H1 (cell line): ENCODE measurements around the gene UNK. TPM values are rescaled to one million over a fixed set of nuclear protein-coding genes. Genes with fewer than 3 reads are reported as not detected.

Source experiments
- CTCF ChIA-PET: fragments of 300-600 bp; sonication (Branson Sonifier 250); formaldehyde crosslinking; loops from one replicate; lab custom pipeline; 2021; ENCODE audit not compliant: partially characterized antibody; lab: Charles Lee
- POLR2A ChIA-PET: fragments of 300-600 bp; sonication (Branson Sonifier 250); formaldehyde crosslinking; loops from one replicate; lab custom pipeline; 2021; ENCODE audit warnings: inconsistent platforms; ENCODE audit not compliant: partially characterized antibody; lab: Charles Lee
- DNase-seq, 2 experiments: peaks; one replicate each; pipeline versions ENCODE4 v3.0.0 to v3.0.0-alpha.2; 2010 to 2022; ENCODE audit warnings: low spot score in 2 of 2, low read depth in 1 of 2, mixed read lengths in 1 of 2
- FAIRE-seq: peaks from 2 replicates; lab custom pipeline; 2011; peaks lifted over from hg19 to GRCh38; lab: Jason Lieb, UNC
- H2AFZ ChIP-seq: 2 replicates; pipeline ENCODE4 v1.8.1; 2012; ENCODE audit warnings: low read length, inconsistent platforms
- H2AK5ac ChIP-seq: 2 replicates; pipeline ENCODE4 v1.6.1; 2013; ENCODE audit warnings: low read depth, low read length
- H2BK120ac ChIP-seq: replicated peaks from 2 replicates; pipeline ENCODE3; 2013; ENCODE audit warnings: low read depth, low read length, inconsistent platforms
- H2BK12ac ChIP-seq: 2 replicates; pipeline ENCODE4 v1.6.1; 2013; ENCODE audit warnings: low read depth, low read length
- H2BK15ac ChIP-seq: 2 replicates; pipeline ENCODE4 v1.6.1; 2013; ENCODE audit warnings: low read length
- H2BK20ac ChIP-seq: 2 replicates; pipeline ENCODE4 v1.6.1; 2013; ENCODE audit warnings: low read length
- H2BK5ac ChIP-seq: 2 replicates; pipeline ENCODE4 v1.6.1; 2013; ENCODE audit warnings: low read depth, low read length
- H3K14ac ChIP-seq: 2 replicates; pipeline ENCODE4 v1.6.1; 2013; ENCODE audit warnings: inconsistent platforms; ENCODE audit not compliant: insufficient read length
- H3K18ac ChIP-seq: 2 replicates; pipeline ENCODE4 v1.6.1; 2013; ENCODE audit warnings: low read length; ENCODE audit errors: extremely low read depth
- H3K23ac ChIP-seq: 2 replicates; pipeline ENCODE4 v1.6.1; 2013; ENCODE audit warnings: inconsistent platforms; ENCODE audit not compliant: insufficient read length
- H3K23me2 ChIP-seq: 2 replicates; pipeline ENCODE4 v1.6.1; 2013; ENCODE audit warnings: low read depth, low read length
- H3K27ac ChIP-seq: 2 replicates; pipeline ENCODE4 v1.6.1; 2011; ENCODE audit warnings: low read depth, low read length, inconsistent platforms
- H3K27me3 ChIP-seq, 4 experiments: replicated peaks in 1 of 4; 1 replicate in 1 of 4; 2 replicates in 3 of 4; pipeline versions ENCODE4 v1.6.1 to v1.8.1; 2011 to 2013; ENCODE audit warnings: low read length in 3 of 4, mild to moderate bottlenecking in 3 of 4, inconsistent platforms in 2 of 4, mixed read lengths in 2 of 4, moderate library complexity in 1 of 4; ENCODE audit not compliant: control insufficient read depth in 3 of 4, insufficient read depth in 3 of 4; ENCODE audit errors: extremely low read depth in 1 of 4
- H3K36me3 ChIP-seq, 4 experiments: 2 replicates each; pipeline versions ENCODE4 v1.6.1 to v1.8.1; 2011 to 2013; ENCODE audit warnings: mild to moderate bottlenecking in 4 of 4, low read length in 3 of 4, moderate library complexity in 2 of 4, control low read depth in 1 of 4, inconsistent platforms in 1 of 4; ENCODE audit not compliant: insufficient read depth in 4 of 4, control insufficient read depth in 2 of 4
- H3K4ac ChIP-seq: replicated peaks from 2 replicates; pipeline ENCODE3; 2013; ENCODE audit warnings: low read length, low read depth, mixed read lengths, inconsistent platforms; ENCODE audit not compliant: insufficient read length
- H3K4me1 ChIP-seq, 4 experiments: replicated peaks in 1 of 4; 1 replicate in 1 of 4; 2 replicates in 3 of 4; pipeline versions ENCODE4 v1.6.1 to v1.8.1; 2011 to 2013; ENCODE audit warnings: low read length in 3 of 4, inconsistent platforms in 2 of 4, mixed read lengths in 1 of 4; ENCODE audit not compliant: insufficient read depth in 4 of 4, control insufficient read depth in 3 of 4
- H3K4me2 ChIP-seq, 2 experiments: 2 replicates each; pipeline versions ENCODE4 v1.6.1 to v1.8.1; 2011 to 2013; ENCODE audit warnings: low read depth in 2 of 2, low read length in 2 of 2, control low read depth in 1 of 2, inconsistent platforms in 1 of 2, mild to moderate bottlenecking in 1 of 2; ENCODE audit not compliant: insufficient read depth in 1 of 2
- H3K4me3 ChIP-seq, 4 experiments: fragments of 200-600, 300-600 bp in 1 of 4; sonication (generic), shearing (Covaris generic), sonication (Bioruptor Twin) in 1 of 4; 2 replicates each; pipeline versions ENCODE4 v1.5.1 to v1.8.1; 2011 to 2016; ENCODE audit warnings: low read length in 4 of 4, low read depth in 3 of 4, control low read depth in 2 of 4, inconsistent platforms in 2 of 4, mild to moderate bottlenecking in 2 of 4, mixed read lengths in 1 of 4, moderate library complexity in 1 of 4; ENCODE audit not compliant: insufficient read depth in 2 of 4; ENCODE audit errors: extremely low read depth in 1 of 4
- H3K56ac ChIP-seq: replicated peaks from 2 replicates; pipeline ENCODE3; 2013; ENCODE audit warnings: low read depth, mild to moderate bottlenecking, mixed read lengths, low read length, inconsistent platforms; ENCODE audit not compliant: insufficient read length
- H3K79me1 ChIP-seq: 2 replicates; pipeline ENCODE4 v1.6.1; 2013; ENCODE audit warnings: low read depth, low read length, control low read depth
- H3K79me2 ChIP-seq, 2 experiments: 2 replicates each; pipeline versions ENCODE4 v1.6.1 to v1.8.1; 2012 to 2013; ENCODE audit warnings: low read length in 2 of 2, mild to moderate bottlenecking in 2 of 2, inconsistent platforms in 1 of 2; ENCODE audit not compliant: insufficient read depth in 2 of 2, control insufficient read depth in 1 of 2
- H3K9ac ChIP-seq, 4 experiments: replicated peaks in 1 of 4; 1 replicate in 1 of 4; 2 replicates in 3 of 4; pipeline versions ENCODE4 v1.6.1 to v1.8.1; 2011 to 2013; ENCODE audit warnings: low read depth in 3 of 4, low read length in 3 of 4, control low read depth in 2 of 4, mild to moderate bottlenecking in 2 of 4, moderate library complexity in 2 of 4, inconsistent platforms in 1 of 4; ENCODE audit errors: extremely low read depth in 1 of 4
- H3K9me3 ChIP-seq, 2 experiments: 2 replicates each; pipeline versions ENCODE4 v1.6.1 to v1.8.1; 2012 to 2013; ENCODE audit warnings: mild to moderate bottlenecking in 2 of 2, moderate library complexity in 2 of 2, control low read depth in 1 of 2, inconsistent platforms in 1 of 2, low read depth in 1 of 2, low read length in 1 of 2, mixed read lengths in 1 of 2; ENCODE audit not compliant: insufficient read depth in 2 of 2
- H4K20me1 ChIP-seq, 2 experiments: replicated peaks in 1 of 2; 2 replicates each; pipeline versions ENCODE3 to v1.8.1; 2011 to 2013; ENCODE audit warnings: inconsistent platforms in 2 of 2, low read length in 2 of 2, mild to moderate bottlenecking in 1 of 2; ENCODE audit not compliant: insufficient read depth in 2 of 2, control insufficient read depth in 1 of 2
- H4K5ac ChIP-seq: 2 replicates; pipeline ENCODE4 v1.6.1; 2013; ENCODE audit warnings: low read length, low read depth, mixed read lengths, inconsistent platforms; ENCODE audit not compliant: insufficient read length
- H4K8ac ChIP-seq: 2 replicates; pipeline ENCODE4 v1.8.0; 2013; ENCODE audit warnings: mild to moderate bottlenecking, moderate library complexity, low read length, inconsistent platforms; ENCODE audit not compliant: insufficient read depth; ENCODE audit errors: extremely low read depth
- H4K91ac ChIP-seq: replicated peaks from 2 replicates; pipeline ENCODE3; 2013; ENCODE audit warnings: low read length, mixed read lengths, inconsistent platforms; ENCODE audit not compliant: insufficient read length
- CTBP2 ChIP-seq: IDR thresholded peaks from 2 replicates; pipeline ENCODE4 v1.7.0; 2011; ENCODE audit warnings: borderline replicate concordance, mild to moderate bottlenecking, moderate library complexity, mixed read lengths, low read length; ENCODE audit not compliant: insufficient read depth, insufficient read length
- EZH2 ChIP-seq: fragments of 200-600 bp; sonication (generic); IDR thresholded peaks from 2 replicates; pipeline ENCODE4 v1.7.1; 2012; ENCODE audit warnings: low read depth, mild to moderate bottlenecking, moderate library complexity, low read length, inconsistent platforms; ENCODE audit not compliant: severe bottlenecking
- FOSL1 ChIP-seq: IDR thresholded peaks from 2 replicates; pipeline ENCODE4 v1.6.1; 2011; ENCODE audit warnings: mild to moderate bottlenecking, low read depth, low read length, moderate library complexity; ENCODE audit not compliant: insufficient read depth
- JUND ChIP-seq: IDR thresholded peaks from 2 replicates; pipeline ENCODE4 v1.6.1; 2011; ENCODE audit warnings: mild to moderate bottlenecking, improper control_type of control experiment, low read length
- KDM1A ChIP-seq: fragments of 200-600, 300-600 bp; sonication (generic); IDR thresholded peaks from 2 replicates; pipeline ENCODE4 v1.7.1; 2016; ENCODE audit warnings: mild to moderate bottlenecking, low read length, borderline replicate concordance
- MAX ChIP-seq: IDR thresholded peaks from 2 replicates; pipeline ENCODE4 v1.6.1; 2012; ENCODE audit warnings: inconsistent platforms
- RAD21 ChIP-seq, 2 experiments: IDR thresholded peaks in 1 of 2; conservative IDR thresholded peaks in 1 of 2; 2 replicates each; pipeline ENCODE4 v1.6.1; 2011; ENCODE audit warnings: low read depth in 2 of 2, low read length in 2 of 2, improper control_type of control experiment in 1 of 2, inconsistent platforms in 1 of 2, mild to moderate bottlenecking in 1 of 2, moderate library complexity in 1 of 2
- RNF2 ChIP-seq: fragments of 200-900, 300-1000 bp; sonication (generic); IDR thresholded peaks from 2 replicates; pipeline ENCODE4 v1.7.1; 2016; ENCODE audit warnings: borderline replicate concordance, low read depth, mild to moderate bottlenecking, antibody characterized with exemption, low read length; ENCODE audit not compliant: poor library complexity, severe bottlenecking; ENCODE audit errors: missing control alignments
- SAP30 ChIP-seq: fragments of 300-600 bp; sonication (generic); IDR thresholded peaks from 2 replicates; pipeline ENCODE4 v1.7.1; 2012; ENCODE audit warnings: low read length, moderate library complexity, mild to moderate bottlenecking, inconsistent platforms; ENCODE audit not compliant: insufficient read depth, insufficient replicate concordance
- ZNF274 ChIP-seq: IDR thresholded peaks from 2 replicates; pipeline ENCODE4 v1.7.0; 2012; ENCODE audit warnings: low read length, borderline replicate concordance; ENCODE audit errors: extremely low read depth
- WGBS, 2 experiments: shearing (Covaris generic) in 1 of 2; methylation state at CpG; one replicate each; pipeline versions ENCODE4 v1.1.6 to v1.1.7; 2013 to 2015; ENCODE audit warnings: low lambda C conversion rate in 2 of 2, mixed read lengths in 2 of 2, inconsistent platforms in 1 of 2, low coverage in 1 of 2, missing lambda C conversion rate in 1 of 2; ENCODE audit not compliant: insufficient replicate concordance in 2 of 2, insufficient coverage in 1 of 2, insufficient read length in 1 of 2; ENCODE audit errors: extremely low coverage in 1 of 2, missing lambda C conversion rate in 1 of 2; 5-methylcytosine and 5-hydroxymethylcytosine counted together
- polyA plus RNA-seq, 7 experiments: library from polyadenylated mRNA; depleted of rRNA in 3 of 7; stranded (reverse) in 5 of 7; unstranded in 2 of 7; fragments of >200 nt in 5 of 7; fragments of 200-250 nt in 2 of 7; gene quantifications; 1 replicate in 5 of 7; 2 replicates in 1 of 7; 4 replicates in 1 of 7; pipeline versions ENCODE4 v1.2.1 to v1.2.3, GENCODE V29; 2011 to 2013; ENCODE audit warnings: missing spikeins in 2 of 7, mixed read lengths in 2 of 7
- total RNA-seq: library from RNA; stranded (reverse); fragmentation: NEBNext Ultra II Directional; extraction: Animal tissue kit (Norgen Biotek cat#: 25700); gene quantifications from 2 replicates; pipeline ENCODE4 v1.2.1, GENCODE V29; 2021
- TF ChIP-seq, protein P1 (sequence below): IDR thresholded peaks from 2 replicates; pipeline ENCODE4 v1.6.1; 2011; ENCODE audit warnings: low read depth, mild to moderate bottlenecking, low read length; ENCODE audit not compliant: insufficient read depth

UNK gene
- total and polyA plus RNA-seq, 2 of the 8 experiments (the other 6 are each of a cell fraction or from before 2014, with no cell fraction given): 24.2 to 33.3 TPM

DNA sequence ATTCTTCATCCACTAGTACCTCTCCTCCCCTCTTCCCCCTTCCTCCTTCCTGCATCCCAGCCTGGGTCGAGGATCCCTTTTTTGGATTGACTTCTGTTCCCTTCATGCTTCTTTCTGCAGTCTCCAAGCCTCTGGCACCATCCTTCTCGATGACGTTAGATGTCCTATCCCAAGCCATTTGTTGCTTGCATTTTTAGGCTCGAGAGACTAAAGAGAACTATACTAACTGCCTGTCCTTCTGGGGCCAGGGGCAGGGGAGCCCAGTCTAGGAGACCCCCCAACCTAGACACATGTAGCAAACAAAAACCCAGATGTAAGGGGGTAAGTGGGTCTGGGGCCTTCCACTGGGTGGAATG, 23.9 kb downstream of the UNK start:
- Histone ChIP-seq H2AK5ac (no peak overlapping the region), H2BK5ac (no peak overlapping the region), H3K4me2 (no peak overlapping the region), H3K27ac (no peak overlapping the region), H2BK120ac (no peak overlapping the region), H3K23ac (no peak overlapping the region), H3K4me1 (no peaks in the 10 kb centered on the region), H3K18ac (no peak overlapping the region), H3K4ac (no peak overlapping the region), H3K79me1 (peaks cover 2% of the 10 kb centered on the region; the same call in 1 of the 2 replicates), H2AFZ (no peak overlapping the region), H3K36me3 (peaks cover 8 to 25% (median 21%) of the 10 kb centered on the region in 4 experiments; a peak in 7 of 8 replicates), H4K8ac (no peak overlapping the region), H3K9me3 (no peaks in the 10 kb centered on the region), H4K20me1 (peaks cover 0 to 11% of the 10 kb centered on the region in 2 experiments), H3K14ac (no peak overlapping the region), H2BK12ac (no peak overlapping the region), H4K91ac (no peak overlapping the region), H4K5ac (no peak overlapping the region), H2BK20ac (no peak overlapping the region), H2BK15ac (no peak overlapping the region), H3K4me3 (no peak overlapping the region), H3K27me3 (no peaks in the 10 kb centered on the region), H3K9ac (no peak overlapping the region), H3K56ac (no peak overlapping the region), H3K23me2 (no peaks in the 10 kb centered on the region), H3K79me2 (peaks cover 0 to 7% of the 10 kb centered on the region in 2 experiments; a peak in 2 of 4 replicates)
- CTCF ChIA-PET: interaction anchor here (0.8 to 4.2 kb wide), 9 partner anchors 8 to 324 kb away, joined by 3 to 31 read pairs (median 5); no protein-coding TSS in a partner anchor
- POLR2A ChIA-PET: interaction anchor here (0.6 to 2.8 kb wide), 4 partner anchors 23 to 35 kb away, joined by 3 to 17 read pairs (median 7); partner anchors contain the start of gene UNC13D
- FAIRE-seq (no peak), DNase-seq (no peak)
- WGBS, 2 experiments: 96% methylated on average over 4 of the region's 4 CpGs; no CpG with 5 or more reads in 1 of the 2 experiments
- no peak for TF ChIP-seq RAD21 (IDR thresholded peaks at IDR 0.05 in 1 of 2, conservative IDR thresholded peaks at IDR 0.05 in 1 of 2; ENCODE audit: low read depth in 2 of 2, low read length in 2 of 2)
- TF ChIP-seq MAX: no peak
- no peak for TF ChIP-seq ZNF274
- TF ChIP-seq RNF2: no peak
- no peak for TF ChIP-seq FOSL1
- TF ChIP-seq, protein P1, sequence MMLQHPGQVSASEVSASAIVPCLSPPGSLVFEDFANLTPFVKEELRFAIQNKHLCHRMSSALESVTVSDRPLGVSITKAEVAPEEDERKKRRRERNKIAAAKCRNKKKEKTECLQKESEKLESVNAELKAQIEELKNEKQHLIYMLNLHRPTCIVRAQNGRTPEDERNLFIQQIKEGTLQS: no peak
- TF ChIP-seq SAP30: no peak
- TF ChIP-seq CTBP2: no peak
- no peak for TF ChIP-seq JUND
- no peak for TF ChIP-seq EZH2
- no peak for TF ChIP-seq KDM1A
